KMS-11 (cell line): ENCODE results near the gene IL22RA2.

Experiments used
- H2AFZ ChIP-seq: fragments of 200-600 bp; sonication (generic); 2 replicates; pipeline ENCODE4 v1.6.1; 2016; ENCODE audit warnings: antibody characterized with exemption, mixed run types, low read depth
- H3K27ac ChIP-seq: fragments of 200-600 bp; sonication (generic); 2 replicates; pipeline ENCODE4 v1.6.1; 2016; ENCODE audit warnings: mild to moderate bottlenecking, mixed run types
- H3K27me3 ChIP-seq: fragments of 200-600 bp; sonication (generic); 2 replicates; pipeline ENCODE4 v1.6.1; 2017; ENCODE audit warnings: mild to moderate bottlenecking, low read depth, mixed run types, moderate library complexity; ENCODE audit not compliant: insufficient read depth
- H3K36me3 ChIP-seq: fragments of 200-600 bp; sonication (generic); 2 replicates; pipeline ENCODE4 v1.6.1; 2017; ENCODE audit warnings: mild to moderate bottlenecking, mixed run types; ENCODE audit not compliant: insufficient read depth
- H3K4me1 ChIP-seq: fragments of 200-600 bp; sonication (generic); 2 replicates; pipeline ENCODE4 v1.6.1; 2016; ENCODE audit warnings: mild to moderate bottlenecking, low read depth, mixed run types; ENCODE audit not compliant: poor library complexity, severe bottlenecking
- H3K4me2 ChIP-seq: fragments of 200-600 bp; sonication (generic); 2 replicates; pipeline ENCODE4 v1.7.0; 2016; ENCODE audit warnings: mild to moderate bottlenecking, mixed run types
- H3K4me3 ChIP-seq: fragments of 200-600 bp; sonication (generic); IDR thresholded peaks from 2 replicates; pipeline ENCODE4 v1.6.1; 2017; ENCODE audit warnings: low read depth, low read length, mixed read lengths; ENCODE audit not compliant: insufficient read depth
- H3K79me2 ChIP-seq: fragments of 200-600 bp; sonication (generic); 2 replicates; pipeline ENCODE4 v1.6.1; 2016; ENCODE audit warnings: low read depth, mixed run types; ENCODE audit not compliant: insufficient read depth
- H3K9ac ChIP-seq: fragments of 200-600 bp; sonication (generic); 2 replicates; pipeline ENCODE4 v1.6.1; 2016; ENCODE audit warnings: mild to moderate bottlenecking, mixed run types
- H4K20me1 ChIP-seq: fragments of 200-600 bp; sonication (generic); 2 replicates; pipeline ENCODE4 v1.6.1; 2016; ENCODE audit warnings: mild to moderate bottlenecking, mixed run types; ENCODE audit not compliant: insufficient read depth
- TF ChIP-seq, protein P1 (sequence below): fragments of 200-600 bp; sonication (generic); conservative IDR thresholded peaks from 2 replicates; pipeline ENCODE4 v1.6.1; 2017; ENCODE audit warnings: low read depth, mild to moderate bottlenecking, antibody characterized with exemption, low read length, moderate library complexity, mixed read lengths

IL22RA2 gene

DNA sequence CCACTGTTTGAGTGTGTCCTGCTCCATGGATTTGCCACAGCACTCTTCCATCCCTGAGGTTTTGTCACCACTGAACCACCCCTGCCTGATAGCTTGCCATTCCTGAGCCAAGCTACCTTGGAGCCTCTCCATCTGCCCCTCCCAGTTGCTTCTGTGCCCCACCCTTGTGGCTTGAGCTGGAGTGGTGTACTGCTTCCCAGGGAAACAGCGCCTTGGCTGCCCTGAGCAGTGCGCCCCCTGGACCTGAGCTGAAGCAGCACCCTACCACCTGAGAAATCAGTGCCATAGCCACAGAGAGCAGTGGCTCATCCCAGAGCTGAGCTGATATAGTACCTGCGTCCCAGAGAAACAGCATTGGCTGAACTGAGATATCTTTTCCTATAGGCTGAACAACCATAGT, 40.3 kb downstream of the IL22RA2 start:
- Histone ChIP-seq H2AFZ (no peak overlapping the region), H3K4me3 (no peak overlapping the region), H3K9ac (no peak overlapping the region), H3K79me2 (no peaks in the 10 kb centered on the region), H3K4me1 (no peaks in the 10 kb centered on the region), H3K4me2 (no peak overlapping the region), H3K36me3 (no peaks in the 10 kb centered on the region), H4K20me1 (no peaks in the 10 kb centered on the region), H3K27me3 (no peaks in the 10 kb centered on the region), H3K27ac (no peak overlapping the region)
- TF ChIP-seq, protein P1, sequence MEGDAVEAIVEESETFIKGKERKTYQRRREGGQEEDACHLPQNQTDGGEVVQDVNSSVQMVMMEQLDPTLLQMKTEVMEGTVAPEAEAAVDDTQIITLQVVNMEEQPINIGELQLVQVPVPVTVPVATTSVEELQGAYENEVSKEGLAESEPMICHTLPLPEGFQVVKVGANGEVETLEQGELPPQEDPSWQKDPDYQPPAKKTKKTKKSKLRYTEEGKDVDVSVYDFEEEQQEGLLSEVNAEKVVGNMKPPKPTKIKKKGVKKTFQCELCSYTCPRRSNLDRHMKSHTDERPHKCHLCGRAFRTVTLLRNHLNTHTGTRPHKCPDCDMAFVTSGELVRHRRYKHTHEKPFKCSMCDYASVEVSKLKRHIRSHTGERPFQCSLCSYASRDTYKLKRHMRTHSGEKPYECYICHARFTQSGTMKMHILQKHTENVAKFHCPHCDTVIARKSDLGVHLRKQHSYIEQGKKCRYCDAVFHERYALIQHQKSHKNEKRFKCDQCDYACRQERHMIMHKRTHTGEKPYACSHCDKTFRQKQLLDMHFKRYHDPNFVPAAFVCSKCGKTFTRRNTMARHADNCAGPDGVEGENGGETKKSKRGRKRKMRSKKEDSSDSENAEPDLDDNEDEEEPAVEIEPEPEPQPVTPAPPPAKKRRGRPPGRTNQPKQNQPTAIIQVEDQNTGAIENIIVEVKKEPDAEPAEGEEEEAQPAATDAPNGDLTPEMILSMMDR, result no peak

DNA sequence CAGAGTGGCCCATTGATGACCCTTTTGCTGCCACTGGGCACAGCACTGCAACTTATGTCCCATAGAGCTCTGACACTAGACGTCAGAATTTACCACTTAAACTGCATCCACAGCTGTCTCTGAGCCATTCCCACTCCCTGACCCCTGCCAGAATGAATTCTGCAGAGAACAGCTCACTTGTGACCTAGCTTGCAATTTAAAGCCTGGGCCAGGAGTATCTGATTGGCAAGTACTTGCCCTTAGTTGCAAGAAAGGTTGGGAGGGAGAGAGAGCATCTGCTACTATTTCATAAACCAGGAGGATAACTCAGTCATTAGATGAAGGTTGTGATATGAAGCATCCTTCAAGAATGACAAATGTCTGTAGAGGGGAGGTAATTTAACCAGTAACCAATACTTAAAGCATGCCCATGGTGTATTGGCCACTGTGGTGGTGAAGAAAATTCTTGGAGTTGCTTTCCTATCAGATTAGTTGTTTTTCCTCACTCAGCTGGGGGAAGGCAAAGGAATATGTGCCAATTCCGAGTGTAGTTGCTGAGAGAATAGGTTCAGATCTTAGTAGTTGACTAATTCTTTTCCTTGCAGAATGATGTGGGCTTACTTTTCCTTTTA, 46.5 kb downstream of the IL22RA2 start:
- TF ChIP-seq, protein P1, result no peak
- Histone ChIP-seq H3K79me2 (no peaks in the 10 kb centered on the region), H3K36me3 (no peaks in the 10 kb centered on the region), H3K4me1 (no peaks in the 10 kb centered on the region), H3K27ac (no peak overlapping the region), H3K4me3 (no peak overlapping the region), H4K20me1 (no peaks in the 10 kb centered on the region), H3K27me3 (no peaks in the 10 kb centered on the region), H2AFZ (no peak overlapping the region), H3K4me2 (no peak overlapping the region), H3K9ac (no peak overlapping the region)

DNA sequence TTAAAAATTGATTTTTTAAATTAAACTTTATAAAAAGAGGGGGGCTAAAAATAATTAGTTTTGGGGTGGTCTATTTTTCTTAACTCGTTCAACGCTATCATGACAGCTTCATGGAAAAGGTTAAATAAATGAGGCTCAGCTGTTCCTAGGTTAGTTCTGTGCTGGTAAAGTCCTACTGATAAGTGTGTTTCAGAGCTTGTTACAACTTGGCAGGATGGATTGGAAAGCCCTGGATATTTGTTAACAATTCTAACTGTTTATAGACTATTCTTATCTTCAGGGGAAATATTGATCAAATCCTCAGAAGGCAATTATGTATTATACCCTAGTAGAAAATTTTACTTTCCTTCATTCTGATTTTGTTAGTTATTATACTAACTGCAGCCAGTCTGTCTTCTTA, 50.4 kb downstream of the IL22RA2 start:
- H3K4me2 ChIP-seq, result no peak overlapping the region
- H3K4me1 ChIP-seq, result peaks cover 6% of the 10 kb centered on the region
- H3K79me2 ChIP-seq, result no peaks in the 10 kb centered on the region
- H3K27ac ChIP-seq, result no peak overlapping the region
- H3K4me3 ChIP-seq, result no peak overlapping the region
- no peak overlapping the region for H3K9ac ChIP-seq
- H3K36me3 ChIP-seq, result no peaks in the 10 kb centered on the region
- no peaks in the 10 kb centered on the region for H3K27me3 ChIP-seq
- H4K20me1 ChIP-seq, result no peaks in the 10 kb centered on the region
- TF ChIP-seq, protein P1, result no peak
- H2AFZ ChIP-seq, result no peak overlapping the region

GRCh38 chr6:137122612-137123011, 50.8 kb downstream of the IL22RA2 start:
- Histone ChIP-seq H3K9ac (no peak overlapping the region), H3K27me3 (no peaks in the 10 kb centered on the region), H2AFZ (no peak overlapping the region), H3K79me2 (no peaks in the 10 kb centered on the region), H3K4me1 (peaks cover 6% of the 10 kb centered on the region), H3K36me3 (no peaks in the 10 kb centered on the region), H3K27ac (no peak overlapping the region), H3K4me3 (no peak overlapping the region), H3K4me2 (no peak overlapping the region), H4K20me1 (no peaks in the 10 kb centered on the region)
- TF ChIP-seq, protein P1, result no peak
